Head of caudate nucleus (tissue), 42 donors: Measurements from ENCODE around the gene FBXL16.
A peak's percentile ranks its signal among the peaks of the same experiment; 100 is the strongest.

Experiments
- DNase-seq, 42 donors: peaks; one replicate each; pipeline versions ENCODE4 v3.0.0 to v3.0.0-alpha.2; 2020 to 2021; ENCODE audit warnings: mixed read lengths in 7 of 42
- intact Hi-C: fragments of 100-400 bp; cut with DNase I; formaldehyde crosslinking; loops from one replicate; pipeline ENCODE4 v1.15.0; 2022

FBXL16 gene

DNA sequence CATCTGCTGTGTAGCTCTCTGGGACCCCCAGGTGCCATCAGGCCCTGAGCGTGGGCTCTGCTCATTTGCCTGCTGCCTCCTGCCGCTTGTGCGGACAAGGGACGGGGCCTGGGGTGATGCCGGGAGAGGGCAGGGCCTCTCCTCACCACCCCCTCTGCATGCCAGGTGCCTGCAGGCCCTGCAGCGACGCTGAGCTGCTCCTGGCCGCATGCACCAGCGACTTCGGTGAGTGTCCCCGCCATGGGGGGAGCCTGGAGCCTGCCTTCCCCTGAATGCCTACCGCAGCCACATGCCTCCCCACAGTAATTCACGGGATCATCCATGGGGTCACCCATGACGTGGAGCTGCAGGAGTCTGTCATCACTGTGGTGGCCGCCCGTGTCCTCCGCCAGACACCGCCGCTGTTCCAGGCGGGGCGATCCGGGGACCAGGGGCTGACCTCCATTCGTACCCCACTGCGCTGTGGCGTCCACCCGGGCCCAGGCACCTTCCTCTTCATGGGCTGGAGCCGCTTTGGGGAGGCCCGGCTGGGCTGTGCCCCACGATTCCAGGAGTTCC is 11.2 kb upstream of the FBXL16 start:
- DNase-seq, result no peak
- intact Hi-C loops, result no loop called here

GRCh38 chr16:716200-716568 is 10.6 kb upstream of the FBXL16 start:
- intact Hi-C loops, result no loop called here
- peak; percentile 84 to 97 (median 93) for DNase-seq

- intact Hi-C loops, result no loop called here
- DNase-seq, result peak in 4 of 42 donors; percentile 53 to 66 (median 58)
Observed at GRCh38 chr16:715477-716199, 10.0 kb upstream of the FBXL16 start.

GRCh38 chr16:714558-715476 is 9.2 kb upstream of the FBXL16 start, which contains the start of gene METRN:
Gene METRN (plus strand): TSS chr16:715118. CDS start chr16:715290, 172 bp downstream.
- peak; percentile 77 to 97 (median 94) for DNase-seq
- intact Hi-C loops, result loop anchor here (5.0 kb wide), 1 partner anchor 72 kb away; the partner anchor contains the start of genes CHTF18 and RPUSD1

- no peak for DNase-seq
- intact Hi-C loops, result loop anchor here (5.0 kb wide), 1 partner anchor 73 kb away; the partner anchor contains the start of genes CHTF18 and RPUSD1
Observed at GRCh38 chr16:714079-714478, 8.5 kb upstream of the FBXL16 start.

DNA sequence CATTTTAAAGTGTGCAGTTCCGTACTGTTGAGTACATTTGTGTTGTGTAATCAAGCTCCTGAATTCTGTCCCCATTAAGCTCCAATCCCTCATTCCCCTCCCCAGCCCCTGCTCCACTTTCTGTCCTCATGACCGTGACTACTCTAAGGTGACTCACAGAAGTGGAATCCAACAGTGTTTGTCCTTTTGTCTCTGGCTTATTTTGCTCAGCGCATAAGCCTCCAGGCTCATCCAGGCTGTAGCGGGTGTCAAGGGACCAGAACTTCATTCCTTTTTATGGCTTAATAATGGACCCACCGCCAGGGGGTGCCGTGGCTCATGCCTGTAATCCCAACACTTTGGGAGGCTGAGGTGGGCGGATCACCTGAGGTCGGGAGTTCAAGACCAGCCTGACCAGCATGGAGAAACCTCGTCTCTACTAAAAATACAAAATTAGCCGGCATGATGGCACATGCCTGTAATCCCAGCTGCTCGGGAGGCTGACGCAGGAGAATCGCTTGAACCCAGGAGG is 7.2 kb upstream of the FBXL16 start:
- intact Hi-C loops, result loop anchor here (5.0 kb wide), 1 partner anchor 75 kb away; the partner anchor contains the start of genes CHTF18 and RPUSD1

DNA sequence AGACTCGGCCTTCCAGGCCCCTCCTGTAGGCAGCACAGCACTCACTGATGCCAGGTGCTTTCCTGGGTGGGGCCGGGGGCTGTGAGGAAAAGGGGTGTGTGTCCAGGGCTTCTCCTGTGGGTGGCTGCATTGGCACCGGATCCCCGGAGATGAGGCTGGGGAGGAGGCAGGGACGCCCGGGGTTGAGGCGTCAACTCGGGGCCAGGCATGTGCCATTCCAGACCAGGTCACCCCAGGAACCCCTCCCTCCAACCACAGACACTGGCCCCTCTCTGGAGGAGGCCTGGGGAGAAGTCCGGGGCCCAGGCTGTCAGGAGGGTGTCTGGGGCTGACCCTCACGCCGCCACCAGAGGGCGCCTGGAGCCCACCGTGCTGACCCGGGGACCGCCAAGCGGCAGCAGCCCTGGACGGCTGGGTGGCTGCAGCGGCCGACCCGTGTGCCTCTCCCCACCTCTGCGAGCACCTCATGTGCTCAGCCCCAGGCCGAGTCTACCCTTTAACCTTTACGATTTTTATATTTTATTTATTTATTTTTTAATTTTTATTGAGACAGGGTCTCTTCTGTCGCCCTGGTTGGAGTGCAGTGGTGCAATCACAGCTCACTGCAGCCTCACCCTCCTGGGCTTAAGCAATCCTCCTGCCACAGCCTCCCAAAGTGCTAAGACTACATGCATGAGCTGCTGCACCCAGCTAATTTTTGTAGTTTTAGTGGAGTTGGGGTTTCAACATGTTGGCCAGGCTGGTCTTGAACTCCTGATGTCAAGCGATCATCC is 6.1 kb upstream of the FBXL16 start:
- intact Hi-C loops, result loop anchor here (5.0 kb wide), 1 partner anchor 76 kb away; the partner anchor contains the start of genes CHTF18 and RPUSD1
- DNase-seq, result peak in 40 of 42 donors; percentile 67 to 93 (median 82)

More for the DNA sequence above, 7.2 kb upstream of the FBXL16 start:
- peak in 3 of 42 donors; percentile 49 to 70 (median 62) for DNase-seq

- intact Hi-C loops, result loop anchor here (5.0 kb wide), 1 partner anchor 76 kb away; the partner anchor contains the start of genes CHTF18 and RPUSD1
- DNase-seq, result no peak
Observed at GRCh38 chr16:711084-711483, 5.5 kb upstream of the FBXL16 start.

DNA sequence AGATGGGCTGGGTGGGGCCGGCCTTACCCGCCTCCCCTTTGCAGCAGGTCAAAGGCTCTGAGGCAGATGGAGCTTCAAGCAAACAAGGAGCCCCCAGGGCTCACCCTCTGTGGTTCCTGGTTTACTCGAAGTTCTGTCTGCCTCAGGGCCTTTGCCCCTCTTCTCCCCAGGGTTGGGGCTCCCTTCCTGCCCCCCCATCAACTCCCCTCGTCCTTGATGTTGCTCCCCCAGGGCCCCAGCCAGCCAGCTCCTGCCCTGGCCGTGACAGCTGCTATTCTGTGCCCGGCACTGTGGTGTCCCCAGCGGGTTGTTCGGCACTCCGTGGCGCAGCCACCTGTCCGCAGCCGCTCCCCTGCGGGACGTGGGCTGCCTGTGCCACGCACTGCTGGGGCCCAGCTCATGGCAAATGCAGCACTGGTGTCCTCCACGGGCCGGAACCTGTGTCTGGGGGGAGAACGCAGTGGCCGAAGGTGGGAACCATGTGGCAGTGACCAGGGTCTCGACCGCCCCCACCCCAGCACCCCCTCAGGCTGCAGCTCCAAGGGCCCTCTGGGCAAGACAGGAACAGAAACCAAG is 5.0 kb upstream of the FBXL16 start:
- intact Hi-C loops, result loop anchor here (5.0 kb wide), 1 partner anchor 77 kb away; the partner anchor contains the start of genes CHTF18 and RPUSD1
- no peak for DNase-seq

GRCh38 chr16:709566-710499 is 4.2 kb upstream of the FBXL16 start:
- intact Hi-C loops, result loop anchor here (5.0 kb wide), 1 partner anchor 77 kb away; the partner anchor contains the start of genes CHTF18 and RPUSD1
- DNase-seq, result peak; percentile 82 to 97 (median 92)

GRCh38 chr16:708959-709358 is 3.4 kb upstream of the FBXL16 start:
- no peak for DNase-seq
- intact Hi-C loops, result no loop called here

GRCh38 chr16:708019-708418 is 2.4 kb upstream of the FBXL16 start:
- no peak for DNase-seq
- intact Hi-C loops, result no loop called here

GRCh38 chr16:707062-707538 is 1.5 kb upstream of the FBXL16 start:
- intact Hi-C loops, result no loop called here
- peak in 1 of 42 donors; percentile 12 for DNase-seq

GRCh38 chr16:706189-707061 is 824 bp upstream of the FBXL16 start:
- intact Hi-C loops, result no loop called here
- peak in 13 of 42 donors; percentile 38 to 78 (median 59) for DNase-seq

- intact Hi-C loops, result no loop called here
- no peak for DNase-seq
Observed at GRCh38 chr16:704552-705380, 835 bp downstream of the FBXL16 start.
